NT2/D1 (cell line): ENCODE results near the gene TMEM232.

ENCODE experiments used
- DNase-seq: peaks from one replicate; pipeline ENCODE4 v3.0.0-alpha.2; 2011; ENCODE audit warnings: low read depth, low spot score
- H3K27me3 ChIP-seq: 2 replicates; pipeline ENCODE4 v1.6.0; 2011; ENCODE audit warnings: mild to moderate bottlenecking; ENCODE audit not compliant: insufficient read length, insufficient read depth
- H3K36me3 ChIP-seq: 2 replicates; pipeline ENCODE4 v1.6.1; 2011; ENCODE audit warnings: mild to moderate bottlenecking, low read length, mixed read lengths; ENCODE audit not compliant: insufficient read depth, insufficient read length
- H3K4me1 ChIP-seq: 2 replicates; pipeline ENCODE4 v1.5.1; 2011; ENCODE audit not compliant: insufficient read depth, insufficient read length
- H3K4me3 ChIP-seq: 2 replicates; pipeline ENCODE4 v1.5.1; 2011; ENCODE audit warnings: low read depth; ENCODE audit not compliant: insufficient read length
- H3K9ac ChIP-seq: 2 replicates; pipeline ENCODE4 v1.6.0; 2011; ENCODE audit warnings: low read depth; ENCODE audit not compliant: insufficient read length
- H3K9me3 ChIP-seq: 2 replicates; pipeline ENCODE4 v1.5.1; 2011; ENCODE audit warnings: mild to moderate bottlenecking, low read length; ENCODE audit not compliant: insufficient read depth
- SUZ12 ChIP-seq: IDR thresholded peaks from 2 replicates; pipeline ENCODE4 v1.6.1; 2011; ENCODE audit not compliant: insufficient read length, insufficient read depth; ENCODE audit errors: extremely low read depth
- YY1 ChIP-seq: IDR thresholded peaks from 2 replicates; pipeline ENCODE4 v1.6.1; 2011; ENCODE audit not compliant: insufficient read length, insufficient read depth
- ZNF274 ChIP-seq: IDR thresholded peaks from 2 replicates; pipeline ENCODE4 v1.6.1; 2011; ENCODE audit warnings: mild to moderate bottlenecking, low read depth, low read length

TMEM232 gene

DNA sequence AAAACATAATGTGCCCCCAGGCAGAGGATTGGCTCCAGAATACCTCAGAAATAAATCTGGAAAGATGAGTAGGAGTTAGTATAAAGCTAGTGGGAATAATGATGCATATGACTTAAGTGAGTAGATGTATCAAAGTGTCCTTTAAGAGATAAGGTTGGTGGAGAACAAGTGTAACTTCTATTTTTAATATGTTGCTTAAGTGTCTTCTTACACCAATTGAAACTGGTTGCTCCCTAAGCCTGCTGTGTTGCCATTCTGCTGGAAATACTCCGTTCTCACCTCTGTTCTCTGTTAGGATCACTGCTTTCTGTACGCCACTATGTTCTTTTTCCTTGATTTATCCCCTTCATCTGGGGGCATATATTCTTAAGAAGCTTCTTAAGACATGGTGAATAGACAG is 286.4 kb downstream of the TMEM232 start:
- no peaks in the 10 kb centered on the region for H3K4me1 ChIP-seq
- no peaks in the 10 kb centered on the region for H3K27me3 ChIP-seq
- no peak overlapping the region for H3K9ac ChIP-seq
- H3K36me3 ChIP-seq: no peaks in the 10 kb centered on the region
- no peaks in the 10 kb centered on the region for H3K9me3 ChIP-seq
- H3K4me3 ChIP-seq: no peak overlapping the region
- DNase-seq: no peak
- TF ChIP-seq YY1 (no peak), ZNF274 (no peak), SUZ12 (no peak)

DNA sequence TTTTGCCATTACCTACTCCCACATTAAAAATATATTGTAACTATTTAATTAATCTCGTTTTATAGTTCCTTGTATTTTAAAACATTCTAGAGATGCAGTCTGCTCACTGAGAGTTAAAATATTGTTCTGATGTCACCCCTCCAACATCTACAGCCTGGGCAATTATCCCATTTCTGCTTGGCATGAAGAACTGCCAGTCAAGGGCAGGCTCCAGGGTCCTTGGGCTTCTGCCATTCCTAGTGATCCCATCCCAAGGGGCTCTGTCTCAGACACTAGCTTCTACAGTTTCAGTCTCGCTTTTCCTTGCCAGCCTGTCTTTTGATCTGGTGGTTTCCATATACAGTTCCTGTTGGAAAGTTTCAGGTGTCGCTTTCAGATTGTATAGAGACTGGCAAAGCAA is 287.2 kb downstream of the TMEM232 start:
- Histone ChIP-seq H3K4me3 (no peak overlapping the region), H3K9ac (no peak overlapping the region), H3K9me3 (no peaks in the 10 kb centered on the region), H3K4me1 (no peaks in the 10 kb centered on the region), H3K27me3 (no peaks in the 10 kb centered on the region), H3K36me3 (no peaks in the 10 kb centered on the region)
- TF ChIP-seq SUZ12 (no peak), YY1 (no peak), ZNF274 (no peak)
- DNase-seq: no peak

DNA sequence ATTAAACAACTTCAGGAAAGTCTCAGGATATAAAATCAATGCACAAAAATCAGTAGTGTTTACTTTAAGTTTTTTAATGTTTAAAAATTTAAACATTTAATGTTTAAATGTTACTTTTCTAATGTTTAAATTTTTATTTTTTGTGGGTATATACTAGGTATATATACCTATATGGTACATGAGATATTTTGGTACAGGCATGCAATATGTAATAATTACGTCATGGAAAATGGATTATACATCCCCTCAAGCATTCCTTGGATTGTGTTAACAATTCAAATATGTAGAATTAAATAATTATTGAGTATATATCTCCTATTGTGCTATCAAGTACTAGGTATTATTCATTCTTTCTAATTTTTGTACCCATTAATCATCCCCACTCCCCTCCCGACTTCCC is 291.3 kb downstream of the TMEM232 start:
- Histone ChIP-seq H3K9ac (no peak overlapping the region), H3K4me3 (no peak overlapping the region), H3K9me3 (no peaks in the 10 kb centered on the region), H3K4me1 (no peaks in the 10 kb centered on the region), H3K36me3 (no peaks in the 10 kb centered on the region), H3K27me3 (no peaks in the 10 kb centered on the region)
- DNase-seq: no peak
- TF ChIP-seq YY1 (no peak), ZNF274 (no peak), SUZ12 (no peak)

DNA sequence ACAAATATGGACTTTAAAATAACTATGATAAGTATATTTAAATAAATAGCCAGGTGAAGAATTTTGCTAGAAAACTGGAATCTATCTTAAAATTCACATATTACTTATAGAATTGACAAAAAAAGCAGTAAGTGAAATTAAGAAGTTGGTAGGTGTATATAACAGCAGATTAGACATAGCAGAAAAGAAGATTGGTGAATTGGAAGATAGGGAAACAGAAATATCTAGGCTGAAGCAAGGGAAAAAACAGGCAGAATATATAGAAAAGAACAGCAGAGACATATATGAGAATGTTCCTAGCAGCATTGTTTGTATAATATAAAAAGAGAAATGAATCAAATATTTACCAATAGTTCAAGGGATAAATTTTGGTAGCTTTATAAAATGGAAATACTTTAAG is 294.9 kb downstream of the TMEM232 start:
- Histone ChIP-seq H3K27me3 (no peaks in the 10 kb centered on the region), H3K4me1 (no peaks in the 10 kb centered on the region), H3K9ac (no peak overlapping the region), H3K9me3 (no peaks in the 10 kb centered on the region), H3K4me3 (no peak overlapping the region), H3K36me3 (no peaks in the 10 kb centered on the region)
- DNase-seq: no peak
- no peak for TF ChIP-seq ZNF274
- TF ChIP-seq YY1: no peak
- no peak for TF ChIP-seq SUZ12

DNA sequence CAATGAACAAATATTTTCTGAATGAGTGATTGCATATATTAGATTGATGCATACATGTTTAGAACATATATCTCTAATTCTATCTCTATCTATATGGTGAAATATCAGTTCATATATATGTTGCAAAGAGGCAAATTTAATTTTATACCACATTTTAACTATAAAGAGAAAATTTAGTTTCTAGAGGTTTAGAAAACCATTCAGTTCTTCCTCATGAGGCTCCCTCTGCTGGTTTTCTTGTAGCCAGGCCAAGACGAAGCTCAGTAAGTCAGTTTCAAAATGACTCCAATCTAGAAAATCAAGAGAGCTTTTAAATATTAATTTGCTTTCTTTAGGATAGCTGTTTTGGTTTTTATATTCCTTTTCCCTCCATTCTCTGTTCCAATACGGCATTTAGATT is 312.1 kb downstream of the TMEM232 start:
- Histone ChIP-seq H3K9me3 (no peaks in the 10 kb centered on the region), H3K4me1 (no peaks in the 10 kb centered on the region), H3K4me3 (no peak overlapping the region), H3K9ac (no peak overlapping the region), H3K27me3 (no peaks in the 10 kb centered on the region), H3K36me3 (no peaks in the 10 kb centered on the region)
- DNase-seq: no peak
- no peak for TF ChIP-seq ZNF274
- no peak for TF ChIP-seq SUZ12

DNA sequence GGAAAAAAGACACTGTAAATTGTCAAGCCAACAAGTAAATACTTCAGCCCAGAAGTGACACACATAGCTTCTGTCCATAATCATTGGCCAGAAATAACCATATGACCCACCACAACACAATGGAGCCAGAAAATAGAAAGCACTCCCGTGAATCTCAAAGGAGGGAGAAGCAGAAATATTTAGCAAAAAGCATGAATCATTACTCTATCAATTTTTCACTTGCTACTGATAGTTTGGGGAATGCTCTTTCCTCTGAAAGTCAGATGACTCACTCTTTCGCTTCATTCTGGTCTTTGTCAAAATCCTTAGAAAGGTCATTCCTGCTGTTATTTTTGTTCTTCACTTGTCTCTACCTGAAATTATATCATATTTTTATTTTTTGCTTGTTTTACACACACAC is 312.6 kb downstream of the TMEM232 start:
- Histone ChIP-seq H3K9ac (no peak overlapping the region), H3K27me3 (no peaks in the 10 kb centered on the region), H3K4me1 (no peaks in the 10 kb centered on the region), H3K4me3 (no peak overlapping the region), H3K36me3 (no peaks in the 10 kb centered on the region), H3K9me3 (no peaks in the 10 kb centered on the region)
- no peak for TF ChIP-seq SUZ12
- no peak for TF ChIP-seq ZNF274
- no peak for TF ChIP-seq YY1
- no peak for DNase-seq

DNA sequence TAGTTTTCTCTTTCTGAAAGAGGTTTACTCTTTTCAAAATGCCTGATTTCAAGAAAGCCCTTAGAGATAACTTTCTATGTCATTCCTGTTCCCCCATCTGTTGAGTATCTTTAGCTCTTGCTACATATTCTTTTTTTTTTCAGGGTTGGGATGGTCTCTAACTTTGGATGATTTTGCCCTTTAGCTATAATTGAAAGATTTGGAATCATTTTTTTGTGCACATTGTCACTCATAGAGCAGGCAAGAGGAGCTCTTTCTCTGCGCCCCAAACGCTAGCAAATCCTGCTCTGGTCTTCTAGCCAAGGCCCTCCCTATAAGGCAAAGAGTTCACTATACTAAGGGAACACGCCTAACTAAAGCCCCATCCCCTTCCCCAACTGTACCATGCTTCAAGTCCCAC is 316.9 kb downstream of the TMEM232 start:
- Histone ChIP-seq H3K36me3 (no peaks in the 10 kb centered on the region), H3K4me1 (no peaks in the 10 kb centered on the region), H3K9me3 (no peaks in the 10 kb centered on the region), H3K4me3 (no peak overlapping the region), H3K27me3 (no peaks in the 10 kb centered on the region), H3K9ac (no peak overlapping the region)
- DNase-seq: no peak
- TF ChIP-seq ZNF274 (no peak), SUZ12 (no peak), YY1 (no peak)

DNA sequence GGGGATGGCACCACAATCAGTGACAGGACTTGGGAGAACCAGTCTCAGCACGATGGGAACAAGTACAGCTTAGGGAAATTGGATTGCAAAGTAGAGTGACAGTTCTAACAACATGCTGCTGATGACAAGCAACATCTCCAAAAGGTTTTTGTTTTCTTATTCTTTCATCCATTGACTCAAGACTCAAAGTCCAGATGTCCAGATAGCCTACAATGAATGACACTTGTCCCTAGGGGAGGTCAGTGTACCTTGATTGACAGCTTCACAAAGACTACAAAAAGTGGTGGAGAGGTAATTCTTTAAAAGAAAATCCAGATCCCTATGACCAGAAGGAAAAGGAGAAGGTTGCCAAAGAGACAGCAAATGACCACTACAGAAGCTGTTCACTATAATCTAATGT is 323.9 kb downstream of the TMEM232 start:
- no peak for DNase-seq
- H3K4me1 ChIP-seq: no peaks in the 10 kb centered on the region
- H3K4me3 ChIP-seq: no peak overlapping the region
- H3K9ac ChIP-seq: no peak overlapping the region
- no peaks in the 10 kb centered on the region for H3K36me3 ChIP-seq
- no peak for TF ChIP-seq SUZ12
- H3K27me3 ChIP-seq: no peaks in the 10 kb centered on the region
- H3K9me3 ChIP-seq: no peaks in the 10 kb centered on the region
